HUES64 (cell line): ENCODE measurements around the gene ITPRID2.

Source experiments
- H3K27ac ChIP-seq: 2 replicates; pipeline ENCODE4 v1.7.0; 2013; ENCODE audit warnings: low read depth, low read length, inconsistent platforms
- H3K27me3 ChIP-seq: 2 replicates; pipeline ENCODE4 v1.6.1; 2013; ENCODE audit warnings: mild to moderate bottlenecking, low read length; ENCODE audit not compliant: insufficient read depth
- H3K36me3 ChIP-seq: 2 replicates; pipeline ENCODE4 v1.6.1; 2013; ENCODE audit warnings: mild to moderate bottlenecking, low read length; ENCODE audit not compliant: insufficient read depth
- H3K4me1 ChIP-seq: 2 replicates; pipeline ENCODE4 v1.6.1; 2013; ENCODE audit warnings: mild to moderate bottlenecking, low read length, moderate library complexity; ENCODE audit not compliant: insufficient read depth
- H3K4me3 ChIP-seq: 2 replicates; pipeline ENCODE4 v1.5.1; 2013; ENCODE audit warnings: mild to moderate bottlenecking, low read length, moderate library complexity
- H3K9ac ChIP-seq: 2 replicates; pipeline ENCODE4 v1.6.1; 2013; ENCODE audit warnings: mild to moderate bottlenecking, low read depth, low read length
- H3K9me3 ChIP-seq: 2 replicates; pipeline ENCODE4 v1.6.1; 2013; ENCODE audit warnings: low read depth, low read length; ENCODE audit not compliant: insufficient read depth
- WGBS: fragments of 150-250, 120-280 bp; methylation state at CpG from one replicate; pipeline ENCODE4 v1.1.7; 2013; ENCODE audit warnings: missing lambda C conversion rate; 5-methylcytosine and 5-hydroxymethylcytosine counted together

Gene ITPRID2

GRCh38 chr2:181970160-181970794 is 78.7 kb downstream of the ITPRID2 start:
- Histone ChIP-seq H3K27ac (no peak overlapping the region), H3K4me3 (no peak overlapping the region), H3K36me3 (no peaks in the 10 kb centered on the region), H3K9me3 (no peaks in the 10 kb centered on the region), H3K4me1 (no peaks in the 10 kb centered on the region), H3K27me3 (no peaks in the 10 kb centered on the region), H3K9ac (no peak overlapping the region)
- WGBS: 81% methylated on average over 2 of the region's 2 CpGs

DNA sequence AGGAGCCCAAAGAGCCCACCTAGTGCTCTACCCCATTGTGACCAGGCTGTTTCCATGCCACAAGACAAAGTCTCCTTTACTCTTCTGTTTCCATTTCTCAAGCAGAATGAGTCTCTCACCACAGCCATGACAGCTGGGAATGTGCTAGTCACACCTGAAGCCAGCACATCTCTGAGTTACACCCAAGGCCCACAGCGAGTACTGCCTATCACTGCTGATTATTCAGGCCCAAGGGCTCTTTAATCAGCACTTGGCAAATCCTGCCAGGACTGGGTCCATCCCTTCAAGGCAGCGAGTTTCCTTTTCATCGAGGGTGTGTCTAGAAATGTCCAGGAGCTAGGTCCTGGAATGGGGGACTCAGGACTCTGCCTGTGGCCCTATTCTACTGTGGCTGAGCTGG is 79.5 kb downstream of the ITPRID2 start:
- WGBS: 90% methylated on average over 3 of the region's 3 CpGs
- H3K36me3 ChIP-seq: no peaks in the 10 kb centered on the region
- H3K4me1 ChIP-seq: no peaks in the 10 kb centered on the region
- no peak overlapping the region for H3K9ac ChIP-seq
- H3K9me3 ChIP-seq: no peaks in the 10 kb centered on the region
- H3K27ac ChIP-seq: no peak overlapping the region
- no peaks in the 10 kb centered on the region for H3K27me3 ChIP-seq
- no peak overlapping the region for H3K4me3 ChIP-seq

DNA sequence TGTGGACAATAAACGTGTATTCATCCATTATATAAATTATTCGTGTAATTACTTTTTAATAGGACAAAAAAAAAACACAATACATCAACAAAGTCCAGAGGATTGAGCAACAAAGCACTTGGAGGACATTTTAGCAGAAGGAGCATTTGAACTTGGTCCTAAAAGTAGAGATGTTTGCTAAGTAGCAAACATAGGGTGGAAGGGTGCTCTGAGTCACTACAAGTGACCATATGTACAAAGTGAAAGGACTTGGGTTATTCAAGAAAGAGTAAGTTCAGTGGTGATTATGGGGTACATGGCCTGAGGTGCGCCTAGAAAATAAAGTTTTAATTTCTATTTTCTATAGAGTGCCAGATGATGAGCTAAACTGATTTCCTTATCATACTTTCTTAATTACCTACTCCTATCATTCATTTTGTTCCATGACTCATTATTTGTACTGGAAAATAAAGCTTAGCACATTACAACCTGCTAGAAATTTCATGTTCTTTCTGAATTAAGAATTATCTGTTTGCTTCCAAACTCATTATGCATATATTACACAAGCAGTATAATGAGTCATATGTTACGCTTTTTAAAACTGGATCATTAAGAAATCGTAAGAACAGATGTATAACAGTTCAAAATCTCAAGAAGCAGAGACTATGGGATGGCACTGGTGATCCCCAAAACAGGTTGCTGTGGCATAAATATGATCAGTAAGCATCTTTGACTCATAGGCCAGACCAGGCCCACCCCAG is 81.1 kb downstream of the ITPRID2 start:
- no peak overlapping the region for H3K27ac ChIP-seq
- WGBS: 97% methylated on average over 2 of the region's 5 CpGs
- H3K4me3 ChIP-seq: no peak overlapping the region
- no peaks in the 10 kb centered on the region for H3K36me3 ChIP-seq
- no peaks in the 10 kb centered on the region for H3K27me3 ChIP-seq
- no peak overlapping the region for H3K9ac ChIP-seq
- no peaks in the 10 kb centered on the region for H3K4me1 ChIP-seq
- H3K9me3 ChIP-seq: no peaks in the 10 kb centered on the region

- no peaks in the 10 kb centered on the region for H3K9me3 ChIP-seq
- H3K36me3 ChIP-seq: no peaks in the 10 kb centered on the region
- no peak overlapping the region for H3K27ac ChIP-seq
- H3K27me3 ChIP-seq: no peaks in the 10 kb centered on the region
- H3K9ac ChIP-seq: no peak overlapping the region
- WGBS: 93% methylated on average over 5 of the region's 5 CpGs
- no peaks in the 10 kb centered on the region for H3K4me1 ChIP-seq
- no peak overlapping the region for H3K4me3 ChIP-seq
Observed at GRCh38 chr2:181973171-181973783, 81.7 kb downstream of the ITPRID2 start.

DNA sequence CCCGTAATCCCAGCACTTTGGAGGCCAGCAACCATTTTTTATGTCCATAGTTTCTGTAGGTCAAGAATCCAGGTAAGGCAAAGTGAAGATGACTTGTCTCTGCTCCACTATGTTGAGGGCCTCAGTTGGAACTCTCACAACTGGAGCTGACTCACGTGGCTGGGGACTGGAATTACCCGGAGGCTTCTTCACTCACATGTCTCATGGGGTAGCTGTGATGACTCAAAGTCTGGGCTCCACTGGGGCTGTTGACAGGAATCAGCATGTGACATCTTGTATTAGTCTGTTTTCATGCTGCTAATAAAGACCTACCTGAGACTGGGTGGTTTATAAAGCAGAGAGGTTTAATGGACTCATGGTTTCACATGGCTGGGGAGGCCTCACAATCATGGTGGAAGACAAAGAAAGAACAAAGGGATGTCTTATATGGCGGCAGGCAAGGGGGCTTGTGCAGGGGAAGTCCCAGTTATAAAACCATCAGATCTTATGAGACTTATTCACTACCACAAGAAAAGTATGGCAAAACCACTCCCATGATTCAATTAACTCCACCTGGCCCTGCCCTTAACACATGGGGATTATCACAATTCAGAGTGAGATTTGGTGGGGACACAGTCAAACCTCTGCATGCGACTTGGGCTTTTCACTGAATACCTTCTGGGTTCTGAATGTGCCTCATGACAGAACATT is 86.3 kb downstream of the ITPRID2 start:
- no peaks in the 10 kb centered on the region for H3K9me3 ChIP-seq
- H3K4me3 ChIP-seq: no peak overlapping the region
- H3K9ac ChIP-seq: no peak overlapping the region
- H3K27me3 ChIP-seq: no peaks in the 10 kb centered on the region
- 91% methylated on average over 5 of the region's 5 CpGs for WGBS
- H3K4me1 ChIP-seq: no peaks in the 10 kb centered on the region
- no peak overlapping the region for H3K27ac ChIP-seq
- no peaks in the 10 kb centered on the region for H3K36me3 ChIP-seq

DNA sequence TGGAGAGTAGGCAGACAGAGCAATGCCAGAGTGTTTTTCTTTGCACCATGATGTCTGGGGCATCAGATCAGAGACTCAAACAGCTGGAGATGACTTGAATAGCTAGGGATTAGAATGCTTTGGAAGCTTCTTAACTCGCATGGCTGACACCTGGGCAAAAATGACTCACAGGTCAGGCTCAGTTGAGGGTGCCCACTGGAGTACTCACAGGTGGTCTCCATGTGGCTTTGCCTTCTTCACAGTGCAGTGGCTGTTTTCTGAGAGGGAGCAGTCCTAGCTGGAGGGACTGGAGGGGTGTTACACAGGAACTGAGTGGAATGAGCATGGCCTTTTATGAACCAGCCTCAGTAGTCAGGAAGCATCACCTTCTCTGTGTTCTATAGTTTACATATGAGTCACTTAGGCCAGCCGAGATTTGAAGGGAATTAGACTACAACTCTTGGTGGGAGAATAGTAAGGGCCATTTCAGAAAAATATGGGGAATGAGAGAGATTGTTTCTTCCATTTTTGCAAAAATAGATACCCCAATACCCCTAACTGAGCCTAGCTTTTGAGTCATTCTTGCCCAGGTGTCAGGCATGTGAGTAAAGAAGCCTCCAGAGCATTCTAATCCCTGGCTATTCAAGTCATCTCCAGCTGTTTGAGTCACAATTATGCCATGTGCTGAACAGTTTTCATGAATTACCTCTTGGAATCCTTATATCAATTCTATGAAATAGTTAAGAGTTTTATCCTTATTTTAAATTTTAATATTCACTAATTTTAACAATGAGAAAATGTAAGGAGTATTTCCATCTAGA is 87.0 kb downstream of the ITPRID2 start:
- 82% methylated on average over 2 of the region's 2 CpGs for WGBS

More for the DNA sequence above, 87.0 kb downstream of the ITPRID2 start:
- Histone ChIP-seq H3K27ac (no peak overlapping the region), H3K9me3 (no peaks in the 10 kb centered on the region), H3K36me3 (no peaks in the 10 kb centered on the region), H3K4me3 (no peak overlapping the region), H3K27me3 (no peaks in the 10 kb centered on the region), H3K4me1 (no peaks in the 10 kb centered on the region), H3K9ac (no peak overlapping the region)
